Nephron progenitor cell (in vitro differentiated cells): Measurements from ENCODE around the gene PDZD2.
"Not testable (repeated sequence)": the region's sequence is repeated elsewhere in the genome, so short reads cannot be mapped to it uniquely, and the experiment has no call there.

ENCODE experiments used
- DNase-seq: peaks from one replicate; pipeline ENCODE4 v3.0.0; 2021
- H3K27ac Mint-ChIP-seq: 2 replicates; pipeline ENCODE4 v1.8.0; 2021; ENCODE audit warnings: mild to moderate bottlenecking, moderate library complexity, mixed read lengths
- H3K27me3 Mint-ChIP-seq: 2 replicates; pipeline ENCODE4 v1.8.0; 2021; ENCODE audit warnings: mild to moderate bottlenecking, low read depth, mixed read lengths; ENCODE audit not compliant: poor library complexity
- H3K36me3 Mint-ChIP-seq: 2 replicates; pipeline ENCODE4 v1.8.0; 2021; ENCODE audit warnings: low read depth, mixed read lengths
- H3K4me1 Mint-ChIP-seq: 2 replicates; pipeline ENCODE4 v1.8.0; 2021; ENCODE audit warnings: mixed read lengths
- H3K4me3 Mint-ChIP-seq: 2 replicates; pipeline ENCODE4 v1.8.0; 2021; ENCODE audit warnings: mild to moderate bottlenecking, moderate library complexity, mixed read lengths
- H3K9me3 Mint-ChIP-seq: 2 replicates; pipeline ENCODE4 v1.8.0; 2021; ENCODE audit warnings: mild to moderate bottlenecking, moderate library complexity, mixed read lengths
- CTCF ChIP-seq: fragments of 200-600 bp; sonication (generic); IDR thresholded peaks from 2 replicates; pipeline ENCODE4 v1.5.0; 2021; ENCODE audit warnings: antibody characterized with exemption

Gene PDZD2

DNA sequence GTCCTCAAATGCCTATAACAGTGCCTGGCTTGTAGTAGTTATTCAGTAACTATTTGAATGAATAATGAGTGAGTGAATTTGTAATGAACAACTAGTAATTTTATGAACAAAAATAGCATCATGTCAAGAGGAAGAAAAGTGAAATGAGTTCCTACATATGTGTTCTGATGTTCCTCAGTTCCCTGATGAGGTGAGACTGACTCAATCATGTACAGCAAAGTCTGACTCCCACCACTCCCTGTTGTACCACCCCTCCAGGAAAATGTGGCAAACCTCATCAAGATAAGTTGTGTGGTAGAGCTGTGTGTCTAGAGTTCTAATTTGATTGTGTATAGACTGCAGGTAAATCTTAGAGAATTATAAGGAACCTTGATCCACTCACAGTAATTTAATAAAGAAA is 333.6 kb downstream of the PDZD2 start:
- Mint-ChIP-seq H3K36me3 (no peaks in the 10 kb centered on the region), H3K27me3 (peaks cover 10% of the 10 kb centered on the region), H3K9me3 (peaks cover 16% of the 10 kb centered on the region), H3K4me3 (no peak overlapping the region), H3K4me1 (peaks cover 18% of the 10 kb centered on the region), H3K27ac (no peak overlapping the region)
- TF ChIP-seq CTCF: no peak
- DNase-seq: no peak

- H3K27ac Mint-ChIP-seq, DNase-seq, H3K4me3 Mint-ChIP-seq, H3K36me3 Mint-ChIP-seq: not testable (repeated sequence)
- Mint-ChIP-seq H3K4me1 (peaks cover 24% of the 10 kb centered on the region), H3K9me3 (peaks cover 12% of the 10 kb centered on the region), H3K27me3 (peaks cover 10% of the 10 kb centered on the region)
Observed at GRCh38 chr5:31975189-31975612, 336.3 kb downstream of the PDZD2 start.

DNA sequence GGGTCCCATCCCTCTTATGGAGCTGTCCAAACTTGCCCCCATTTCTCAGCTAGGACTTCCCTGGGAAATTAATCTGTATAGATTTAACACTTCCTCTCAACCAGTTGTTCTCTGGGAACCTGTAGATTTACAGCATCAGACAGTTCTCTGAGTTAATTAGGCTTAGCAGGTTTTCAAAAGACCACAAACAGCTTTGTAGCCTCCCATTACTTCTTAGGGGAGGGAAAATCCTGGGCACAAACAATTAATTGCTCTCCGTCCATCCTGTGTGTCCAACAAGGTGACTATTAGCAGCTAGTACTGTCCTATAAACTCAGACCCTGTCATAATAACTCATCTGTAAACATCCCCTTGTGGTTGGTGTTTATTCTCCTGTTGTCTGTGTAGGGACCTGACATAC is 337.2 kb downstream of the PDZD2 start:
- H3K4me1 Mint-ChIP-seq: peaks cover 24% of the 10 kb centered on the region
- H3K27ac Mint-ChIP-seq: no peak overlapping the region
- no peak for TF ChIP-seq CTCF
- peaks cover 10% of the 10 kb centered on the region for H3K27me3 Mint-ChIP-seq
- H3K9me3 Mint-ChIP-seq: peaks cover 12% of the 10 kb centered on the region
- DNase-seq: no peak
- no peaks in the 10 kb centered on the region for H3K36me3 Mint-ChIP-seq
- H3K4me3 Mint-ChIP-seq: no peak overlapping the region

- DNase-seq: no peak
- no peak overlapping the region for H3K4me3 Mint-ChIP-seq
- no peak for TF ChIP-seq CTCF
- H3K9me3 Mint-ChIP-seq: no peaks in the 10 kb centered on the region
- peaks cover 3% of the 10 kb centered on the region for H3K27me3 Mint-ChIP-seq
- H3K36me3 Mint-ChIP-seq: no peaks in the 10 kb centered on the region
- H3K27ac Mint-ChIP-seq: no peak overlapping the region
- H3K4me1 Mint-ChIP-seq: peaks cover 25% of the 10 kb centered on the region
Observed at GRCh38 chr5:31981361-31981945, 342.5 kb downstream of the PDZD2 start.

GRCh38 chr5:31982027-31982426 is 343.1 kb downstream of the PDZD2 start:
- H3K4me1 Mint-ChIP-seq: peaks cover 24% of the 10 kb centered on the region
- peaks cover 3% of the 10 kb centered on the region for H3K27me3 Mint-ChIP-seq
- TF ChIP-seq CTCF: no peak
- H3K27ac Mint-ChIP-seq: peak overlapping the region; percentile 30
- DNase-seq: no peak
- no peak overlapping the region for H3K4me3 Mint-ChIP-seq
- H3K9me3 Mint-ChIP-seq: no peaks in the 10 kb centered on the region
- H3K36me3 Mint-ChIP-seq: no peaks in the 10 kb centered on the region

- Mint-ChIP-seq H3K4me3 (no peak overlapping the region), H3K36me3 (peaks cover 4% of the 10 kb centered on the region), H3K27me3 (no peaks in the 10 kb centered on the region), H3K27ac (peak overlapping the region; percentile 25), H3K4me1 (peaks cover 18% of the 10 kb centered on the region), H3K9me3 (peaks cover under 1% of the 10 kb centered on the region)
- no peak for TF ChIP-seq CTCF
- DNase-seq: no peak
Observed at GRCh38 chr5:31982621-31983020, 343.7 kb downstream of the PDZD2 start.
